C4-2B (cell line): ENCODE data around the gene RASA2.

Experiments used
- ZFX ChIP-seq: fragments of 450-650 bp; IDR thresholded peaks from 2 replicates; pipeline ENCODE4 v1.6.1; 2017
- TF ChIP-seq, protein P1 (sequence below): fragments of 450-650 bp; conservative IDR thresholded peaks from 2 replicates; pipeline ENCODE4 v1.5.1; 2017; ENCODE audit warnings: mild to moderate bottlenecking

DNA sequence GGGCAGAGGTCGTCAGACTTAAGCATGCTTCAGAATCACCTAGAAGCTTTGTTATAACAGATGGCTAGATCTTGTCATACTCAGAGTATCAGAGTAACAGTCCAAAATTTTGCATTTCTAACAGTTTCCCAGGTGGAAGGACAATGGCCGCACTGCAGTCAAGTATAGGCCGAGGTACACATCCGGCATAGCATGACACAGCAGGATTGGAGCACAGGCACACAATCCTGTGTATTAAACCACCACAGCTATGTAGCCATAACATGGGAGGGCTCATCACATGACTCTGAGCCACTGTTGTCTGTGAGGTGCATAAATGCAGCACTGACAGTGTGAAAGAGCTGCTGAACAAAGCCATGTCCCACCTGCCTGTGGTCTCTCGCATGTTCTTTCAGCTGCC, 165.5 kb downstream of the RASA2 start:
- TF ChIP-seq, protein P1, sequence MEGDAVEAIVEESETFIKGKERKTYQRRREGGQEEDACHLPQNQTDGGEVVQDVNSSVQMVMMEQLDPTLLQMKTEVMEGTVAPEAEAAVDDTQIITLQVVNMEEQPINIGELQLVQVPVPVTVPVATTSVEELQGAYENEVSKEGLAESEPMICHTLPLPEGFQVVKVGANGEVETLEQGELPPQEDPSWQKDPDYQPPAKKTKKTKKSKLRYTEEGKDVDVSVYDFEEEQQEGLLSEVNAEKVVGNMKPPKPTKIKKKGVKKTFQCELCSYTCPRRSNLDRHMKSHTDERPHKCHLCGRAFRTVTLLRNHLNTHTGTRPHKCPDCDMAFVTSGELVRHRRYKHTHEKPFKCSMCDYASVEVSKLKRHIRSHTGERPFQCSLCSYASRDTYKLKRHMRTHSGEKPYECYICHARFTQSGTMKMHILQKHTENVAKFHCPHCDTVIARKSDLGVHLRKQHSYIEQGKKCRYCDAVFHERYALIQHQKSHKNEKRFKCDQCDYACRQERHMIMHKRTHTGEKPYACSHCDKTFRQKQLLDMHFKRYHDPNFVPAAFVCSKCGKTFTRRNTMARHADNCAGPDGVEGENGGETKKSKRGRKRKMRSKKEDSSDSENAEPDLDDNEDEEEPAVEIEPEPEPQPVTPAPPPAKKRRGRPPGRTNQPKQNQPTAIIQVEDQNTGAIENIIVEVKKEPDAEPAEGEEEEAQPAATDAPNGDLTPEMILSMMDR: no peak
- TF ChIP-seq ZFX: no peak
